Muscle of leg (tissue), 11 donors: ENCODE data around the gene ANAPC5. TPM values are rescaled to one million over a fixed set of nuclear protein-coding genes. Genes with fewer than 3 reads are reported as not detected.
"Not testable (repeated sequence)": the region's sequence is repeated elsewhere in the genome, so short reads cannot be mapped to it uniquely, and the experiment has no call there.

ENCODE experiments used
- DNase-seq: peaks from one replicate; pipeline ENCODE4 v3.0.0; 2013
- H3K27ac ChIP-seq: one replicate; pipeline ENCODE4 v1.5.1; 2013; ENCODE audit warnings: mild to moderate bottlenecking, low read length, control low read depth
- H3K27me3 ChIP-seq: one replicate; pipeline ENCODE4 v1.6.1; 2013; ENCODE audit warnings: low read length; ENCODE audit not compliant: control insufficient read depth, insufficient read depth
- H3K36me3 ChIP-seq: one replicate; pipeline ENCODE4 v1.6.1; 2013; ENCODE audit warnings: low read length; ENCODE audit not compliant: control insufficient read depth, insufficient read depth
- H3K4me1 ChIP-seq: one replicate; pipeline ENCODE4 v1.6.1; 2013; ENCODE audit warnings: low read length; ENCODE audit not compliant: control insufficient read depth, insufficient read depth
- H3K4me3 ChIP-seq: one replicate; pipeline ENCODE4 v1.5.1; 2013; ENCODE audit warnings: low read length, control low read depth
- H3K9me3 ChIP-seq: replicated peaks from 2 replicates; pipeline ENCODE4 v1.6.1; 2013; ENCODE audit warnings: low read depth, low read length; ENCODE audit not compliant: control insufficient read depth
- WGBS: methylation state at CpG from one replicate; pipeline ENCODE4 v1.1.5; 2013; ENCODE audit warnings: missing lambda C conversion rate; ENCODE audit not compliant: insufficient coverage; 5-methylcytosine and 5-hydroxymethylcytosine counted together
- polyA plus RNA-seq, 8 donors: library from polyadenylated mRNA; unstranded; fragments of 120-200 nt; gene quantifications; one replicate each; pipeline versions ENCODE4 v1.2.1 to v1.2.3, GENCODE V29; 2013; ENCODE audit warnings: inconsistent platforms in 1 of 8, low replicate concordance in 1 of 8; ENCODE audit not compliant: insufficient read length in 8 of 8, insufficient read depth in 1 of 8
- total RNA-seq: library from RNA; stranded (reverse); fragments of 120-200 nt; gene quantifications from one replicate; pipeline ENCODE4 v1.2.4, GENCODE V29; 2013

ANAPC5 gene
- total and polyA plus RNA-seq, 9 donors = 93.3 to 114 (median 106) TPM

- not testable (repeated sequence) for H3K9me3 ChIP-seq, H3K27ac ChIP-seq
- 93% methylated on average over 13 of the region's 13 CpGs for WGBS
These were observed 53.8 kb downstream of the ANAPC5 start for GRCh38 chr12:121298411-121298810.

GRCh38 chr12:121297435-121297991 is 54.7 kb downstream of the ANAPC5 start:
- no peaks in the 10 kb centered on the region for H3K9me3 ChIP-seq
- peaks cover 3% of the 10 kb centered on the region for H3K27me3 ChIP-seq
- peak; percentile 53 for DNase-seq
- peak overlapping the region; percentile 74 for H3K4me3 ChIP-seq
- H3K4me1 ChIP-seq = peaks cover 23% of the 10 kb centered on the region
- 2% methylated on average over 10 of the region's 21 CpGs for WGBS
- peak overlapping the region; percentile 11 for H3K27ac ChIP-seq
- peaks cover 4% of the 10 kb centered on the region for H3K36me3 ChIP-seq

More at GRCh38 chr12:121298411-121298810, 53.8 kb downstream of the ANAPC5 start:
- not testable (repeated sequence) for H3K27me3 ChIP-seq, H3K36me3 ChIP-seq, H3K4me3 ChIP-seq, DNase-seq
- peaks cover 23% of the 10 kb centered on the region for H3K4me1 ChIP-seq

GRCh38 chr12:121296618-121297434 is 55.4 kb downstream of the ANAPC5 start, which contains the start of gene CAMKK2:
CAMKK2 (minus strand) TSS chr12:121296709; CDS start chr12:121274526, 22,183 bp downstream.
- Histone ChIP-seq H3K9me3 (no peaks in the 10 kb centered on the region), H3K27me3 (no peaks in the 10 kb centered on the region), H3K36me3 (peaks cover 5% of the 10 kb centered on the region), H3K4me1 (peaks cover 23% of the 10 kb centered on the region), H3K27ac (peak within 1 kb of the TSS; percentile 75), H3K4me3 (peak within 1 kb of the TSS; percentile 83)
- WGBS = under 1% methylated on average over 96 of the region's 104 CpGs
- peak; percentile 95 for DNase-seq

GRCh38 chr12:121295746-121296617 is 56.2 kb downstream of the ANAPC5 start:
- Histone ChIP-seq H3K27ac (peak overlapping the region; percentile 20), H3K27me3 (no peaks in the 10 kb centered on the region), H3K9me3 (no peaks in the 10 kb centered on the region), H3K4me3 (peak overlapping the region; percentile 83), H3K4me1 (peaks cover 23% of the 10 kb centered on the region), H3K36me3 (peaks cover 10% of the 10 kb centered on the region)
- DNase-seq = peak; percentile 30
- 1% methylated on average over 51 of the region's 55 CpGs for WGBS

- Histone ChIP-seq H3K36me3 (peaks cover 10% of the 10 kb centered on the region), H3K27ac (no peak overlapping the region), H3K4me3 (peak overlapping the region; percentile 83), H3K27me3 (no peaks in the 10 kb centered on the region), H3K4me1 (peaks cover 23% of the 10 kb centered on the region), H3K9me3 (no peaks in the 10 kb centered on the region)
- 16% methylated on average over 3 of the region's 7 CpGs for WGBS
- no peak for DNase-seq
These were observed 57.0 kb downstream of the ANAPC5 start for GRCh38 chr12:121295116-121295745.

GRCh38 chr12:121294151-121294889 is 57.9 kb downstream of the ANAPC5 start:
- Histone ChIP-seq H3K9me3 (no peaks in the 10 kb centered on the region), H3K27ac (no peak overlapping the region), H3K36me3 (peaks cover 12% of the 10 kb centered on the region), H3K4me1 (peaks cover 23% of the 10 kb centered on the region), H3K4me3 (no peak overlapping the region), H3K27me3 (no peaks in the 10 kb centered on the region)
- no peak for DNase-seq
- WGBS = 71% methylated on average over 1 of the region's 10 CpGs

- no peak overlapping the region for H3K27ac ChIP-seq
- peaks cover 12% of the 10 kb centered on the region for H3K36me3 ChIP-seq
- DNase-seq = no peak
- H3K27me3 ChIP-seq = no peaks in the 10 kb centered on the region
- 20% methylated on average over 1 of the region's 4 CpGs for WGBS
- no peaks in the 10 kb centered on the region for H3K9me3 ChIP-seq
- H3K4me3 ChIP-seq = no peak overlapping the region
- peaks cover 25% of the 10 kb centered on the region for H3K4me1 ChIP-seq
These were observed 58.6 kb downstream of the ANAPC5 start for GRCh38 chr12:121293603-121294002.

GRCh38 chr12:121290410-121290809 is 61.8 kb downstream of the ANAPC5 start:
- H3K27me3 ChIP-seq = no peaks in the 10 kb centered on the region
- no peaks in the 10 kb centered on the region for H3K9me3 ChIP-seq
- peaks cover 12% of the 10 kb centered on the region for H3K36me3 ChIP-seq
- no peak overlapping the region for H3K27ac ChIP-seq
- H3K4me3 ChIP-seq = no peak overlapping the region
- no peak for DNase-seq
- peaks cover 13% of the 10 kb centered on the region for H3K4me1 ChIP-seq
- no CpG with 5 or more reads among the region's 5 CpGs for WGBS

- Histone ChIP-seq H3K27ac (no peak overlapping the region), H3K4me3 (no peak overlapping the region), H3K36me3 (peaks cover 12% of the 10 kb centered on the region), H3K9me3 (no peaks in the 10 kb centered on the region), H3K4me1 (peaks cover 9% of the 10 kb centered on the region), H3K27me3 (no peaks in the 10 kb centered on the region)
- no peak for DNase-seq
- 94% methylated on average over 3 of the region's 7 CpGs for WGBS
These were observed 62.2 kb downstream of the ANAPC5 start for GRCh38 chr12:121289962-121290361.
